NCI-H2029 (cell line): ENCODE measurements around the gene ZBTB7C.
A peak's percentile ranks its signal among the peaks of the same experiment; 100 is the strongest.

Experiments
- DNase-seq: peaks from one replicate; lab custom pipeline; 2025; lab: John Stamatoyannopoulos, UW

Gene ZBTB7C

GRCh38 chr18:48137374-48138081 lies 271.7 kb downstream of the ZBTB7C start:
- DNase-seq = no peak

- peak; percentile 51 for DNase-seq
Observed at GRCh38 chr18:48136827-48137373, 272.3 kb downstream of the ZBTB7C start.

- no peak for DNase-seq
Observed at GRCh38 chr18:48136051-48136826, 272.9 kb downstream of the ZBTB7C start.

- DNase-seq = no peak
Observed at GRCh38 chr18:48135436-48135966, 273.7 kb downstream of the ZBTB7C start.

GRCh38 chr18:48134609-48135008 lies 274.6 kb downstream of the ZBTB7C start:
- DNase-seq = no peak

GRCh38 chr18:48133671-48134251 lies 275.4 kb downstream of the ZBTB7C start:
- peak; percentile 88 for DNase-seq

GRCh38 chr18:48132797-48133655 lies 276.2 kb downstream of the ZBTB7C start:
- DNase-seq = no peak

- no peak for DNase-seq
Observed at GRCh38 chr18:48131042-48131441, 278.1 kb downstream of the ZBTB7C start.

- peak; percentile 48 for DNase-seq
Observed at GRCh38 chr18:48129621-48130082, 279.5 kb downstream of the ZBTB7C start.

GRCh38 chr18:48127606-48128005 lies 281.6 kb downstream of the ZBTB7C start:
- no peak for DNase-seq

- no peak for DNase-seq
Observed at GRCh38 chr18:48126240-48126639, 282.9 kb downstream of the ZBTB7C start.

GRCh38 chr18:48125724-48126123 lies 283.5 kb downstream of the ZBTB7C start:
- no peak for DNase-seq

- no peak for DNase-seq
Observed at GRCh38 chr18:48124857-48125626, 284.1 kb downstream of the ZBTB7C start.

- no peak for DNase-seq
Observed at GRCh38 chr18:48123941-48124340, 285.2 kb downstream of the ZBTB7C start.

GRCh38 chr18:48123324-48123723 lies 285.9 kb downstream of the ZBTB7C start:
- DNase-seq = no peak

GRCh38 chr18:48122816-48123215 lies 286.4 kb downstream of the ZBTB7C start:
- DNase-seq = no peak

GRCh38 chr18:48122376-48122775 lies 286.8 kb downstream of the ZBTB7C start:
- DNase-seq = no peak

GRCh38 chr18:48121752-48122151 lies 287.4 kb downstream of the ZBTB7C start:
- DNase-seq = no peak

- no peak for DNase-seq
Observed at GRCh38 chr18:48119204-48119603, 290.0 kb downstream of the ZBTB7C start.

GRCh38 chr18:48116873-48117630 lies 292.1 kb downstream of the ZBTB7C start:
- no peak for DNase-seq
